Right cardiac atrium (tissue), 5 donors: ENCODE measurements around the gene ZNF506. TPM values are rescaled to one million over a fixed set of nuclear protein-coding genes. Genes with fewer than 3 reads are reported as not detected.
"Not testable (repeated sequence)": the region's sequence is repeated elsewhere in the genome, so short reads cannot be mapped to it uniquely, and the experiment has no call there.

Experiments
- ATAC-seq, 2 donors: fragments of 200-7000 bp; cut with Tn5 transposase; one replicate each; pipeline versions ENCODE4 v1.8.0 to v1.9.1; 2020; ENCODE audit warnings: moderate library complexity in 2 of 2, mild to moderate bottlenecking in 1 of 2
- DNase-seq, 3 donors: peaks; one replicate each; pipeline ENCODE4 v3.0.0-alpha.2; 2020
- H3K27ac ChIP-seq: one replicate; pipeline ENCODE4 v1.5.1; 2013; ENCODE audit warnings: mild to moderate bottlenecking, low read length, control low read depth, moderate library complexity
- H3K27me3 ChIP-seq: one replicate; pipeline ENCODE4 v1.6.1; 2013; ENCODE audit not compliant: control insufficient read depth, insufficient read depth
- H3K4me1 ChIP-seq: one replicate; pipeline ENCODE4 v1.6.1; 2013; ENCODE audit warnings: low read length; ENCODE audit not compliant: control insufficient read depth, insufficient read depth
- H3K4me3 ChIP-seq: one replicate; pipeline ENCODE4 v1.5.1; 2013; ENCODE audit warnings: low read length, control low read depth
- H3K9me3 ChIP-seq: one replicate; pipeline ENCODE4 v1.6.1; 2013; ENCODE audit warnings: low read length; ENCODE audit not compliant: control insufficient read depth
- WGBS: extraction: QIAGEN DNeasy Blood & Tissue Kit; methylation state at CpG from one replicate; pipeline ENCODE4 v1.1.7; 2013; 5-methylcytosine and 5-hydroxymethylcytosine counted together
- intact Hi-C, 4 donors: fragments of 100-400 bp; cut with DNase I; formaldehyde crosslinking; loops; one replicate each; pipeline versions ENCODE4 v1.11.0 to v1.14.0; 2022 to 2023
- long read RNA-seq, 4 donors: library from polyadenylated mRNA; unstranded; transcript quantifications; one replicate each; pipeline ENCODE4 v2.0.0, GENCODE V29; 2020 to 2021
- polyA plus RNA-seq: library from polyadenylated mRNA; stranded (reverse); fragments of 200-250 nt; gene quantifications from one replicate; pipeline ENCODE4 v1.2.3, GENCODE V29; 2013
- total RNA-seq, 4 donors: library from RNA; stranded (reverse); fragmentation: NEBNext Ultra II Directional; extraction: Animal tissue kit (Norgen Biotek cat#: 25700); gene quantifications; one replicate each; pipeline ENCODE4 v1.2.1, GENCODE V29; 2021
- donor health status: healthy with polysubstance abuse.
- donor health status: DM: no; HTN: yes; CAD: no.
- donor health status: DM: no; HTN: no; CAD: no.
- donor health status: DM: no; HTN: yes; CAD: no; lungs with severe emphysema.
- donor health status: DM: yes; HTN: yes; CAD: no.

ZNF506 gene
- 10 to 100 TPM; 13.6 to 17.4 (median 15.1) TPM for total RNA-seq
- 6.6 TPM for polyA plus RNA-seq
- long read RNA-seq, donor 1, full-length matches to known transcripts: 7 of 11 reads
- long read RNA-seq, donor 1, partial matches to known transcripts: 0 of 11 reads
- long read RNA-seq, donor 1, other reads (novel, unspliced or antisense): 4 of 11 reads
- long read RNA-seq, donor 2, full-length matches to known transcripts: 3 of 5 reads
- long read RNA-seq, donor 2, partial matches to known transcripts: 0 of 5 reads
- long read RNA-seq, donor 2, other reads (novel, unspliced or antisense): 2 of 5 reads
- long read RNA-seq, donor 3, full-length matches to known transcripts: 20 of 22 reads
- long read RNA-seq, donor 3, partial matches to known transcripts: 0 of 22 reads
- long read RNA-seq, donor 3, other reads (novel, unspliced or antisense): 2 of 22 reads
- long read RNA-seq, donor 4, partial matches to known transcripts: 2 of 7 reads
- long read RNA-seq, donor 4, other reads (novel, unspliced or antisense): 3 of 7 reads

DNA sequence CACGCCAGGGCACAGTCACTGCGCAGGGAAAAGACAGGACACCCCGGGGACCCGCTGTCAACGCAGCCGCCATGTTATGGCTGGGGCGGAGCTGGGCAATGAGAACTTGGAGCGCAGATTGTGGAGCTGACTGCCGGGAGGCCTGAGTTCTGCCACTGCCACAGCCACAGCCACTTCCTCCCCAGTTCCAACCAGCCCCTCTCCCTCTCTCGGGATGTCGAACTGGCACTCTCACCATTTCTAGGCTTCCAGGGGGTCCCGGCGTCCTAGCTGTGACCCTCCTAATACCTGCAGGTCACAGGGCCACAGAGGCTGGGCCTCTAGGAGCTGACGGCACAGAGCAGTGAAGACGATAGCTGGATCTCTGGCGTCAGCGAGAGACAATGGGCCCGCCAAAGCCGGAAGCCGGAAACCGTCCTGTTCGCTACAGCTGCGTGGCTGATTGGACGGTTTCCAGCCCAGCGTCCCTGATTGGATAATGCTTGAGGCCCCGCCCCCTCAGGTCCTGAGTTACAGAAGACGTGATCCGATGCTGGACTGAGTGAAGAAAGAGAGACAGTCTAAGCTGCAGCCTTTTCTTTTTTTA is at the start of gene ZNF506:
ZNF506 (minus strand) TSS at position 385 of the 586 bp plus-strand sequence; CDS start at position 238, 147 bp downstream.
- H3K4me3 ChIP-seq: peak within 1 kb of the TSS; percentile 71
- H3K27me3 ChIP-seq: no peaks in the 10 kb centered on the region
- DNase-seq (peak; percentile 99 to 100 (median 100)), ATAC-seq (peak; percentile 98)
- no peaks in the 10 kb centered on the region for H3K4me1 ChIP-seq
- under 1% methylated on average over 28 of the region's 28 CpGs for WGBS
- intact Hi-C loops: no loop called here
- H3K9me3 ChIP-seq: no peaks in the 10 kb centered on the region
- peak within 1 kb of the TSS; percentile 97 for H3K27ac ChIP-seq

DNA sequence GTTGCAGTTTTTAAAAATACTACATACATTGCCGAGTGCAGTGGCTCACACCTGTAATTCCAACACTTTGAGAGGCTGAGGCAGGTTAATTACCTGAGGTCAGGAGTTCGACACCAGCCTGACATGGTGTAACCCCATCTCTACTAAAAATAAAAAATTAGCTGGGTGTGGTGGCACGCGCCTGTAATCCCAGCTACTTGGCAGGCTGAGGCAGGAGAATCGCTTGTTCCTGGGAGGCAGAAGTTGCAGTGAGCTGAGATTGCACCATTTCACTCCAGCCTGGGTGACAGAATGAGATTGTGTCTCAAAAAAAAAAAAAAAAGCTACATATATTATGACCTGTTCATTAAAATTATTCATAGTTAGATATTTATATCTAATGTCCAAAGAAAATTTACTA is 48.5 kb upstream of the ZNF506 start:
- intact Hi-C loops: not testable (repeated sequence)

DNA sequence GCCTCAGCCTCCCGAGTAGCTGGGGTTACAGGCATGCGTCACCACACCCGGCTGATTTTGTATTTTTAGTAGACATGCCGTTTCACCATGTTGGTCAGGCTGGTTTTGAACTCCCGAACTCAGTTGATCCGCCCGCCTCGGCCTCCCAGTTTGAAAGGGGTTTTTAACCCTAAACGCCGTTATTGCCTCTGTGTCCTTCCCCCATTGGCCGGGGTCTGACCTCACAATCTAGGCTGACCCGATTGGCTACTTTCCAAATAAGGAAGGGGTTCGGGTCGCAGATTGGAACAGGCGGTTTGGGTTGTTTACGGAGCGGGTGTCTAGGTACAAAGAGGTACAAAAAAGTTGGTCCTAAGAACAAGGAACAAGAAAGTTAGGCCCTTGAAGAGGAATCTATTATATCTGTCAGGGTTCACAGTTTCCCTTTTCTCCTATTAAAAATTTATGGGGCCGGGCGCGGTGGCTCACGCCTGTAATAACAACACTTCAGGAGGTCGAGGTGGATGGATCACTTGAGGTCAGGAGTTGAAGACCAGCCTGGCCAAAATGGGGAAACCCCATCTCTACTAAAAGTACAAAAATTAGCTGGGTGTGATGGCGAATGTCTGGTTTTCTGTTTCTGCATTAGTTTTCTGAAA is 45.2 kb upstream of the ZNF506 start:
- DNase-seq (peak in 1 of 3 donors; percentile 42), ATAC-seq (no peak)
- Histone ChIP-seq H3K4me1 (peaks cover 2% of the 10 kb centered on the region), H3K4me3 (peak overlapping the region; percentile 72), H3K27me3 (no peaks in the 10 kb centered on the region), H3K27ac (peak overlapping the region; percentile 100), H3K9me3 (no peaks in the 10 kb centered on the region)
- intact Hi-C loops: no loop called here
- 2% methylated on average over 23 of the region's 23 CpGs for WGBS

More for the DNA sequence above, 48.5 kb upstream of the ZNF506 start:
- H3K9me3 ChIP-seq, H3K4me1 ChIP-seq, H3K27me3 ChIP-seq, ATAC-seq, DNase-seq, H3K4me3 ChIP-seq, H3K27ac ChIP-seq: not testable (repeated sequence)
- 87% methylated on average over 5 of the region's 5 CpGs for WGBS

DNA sequence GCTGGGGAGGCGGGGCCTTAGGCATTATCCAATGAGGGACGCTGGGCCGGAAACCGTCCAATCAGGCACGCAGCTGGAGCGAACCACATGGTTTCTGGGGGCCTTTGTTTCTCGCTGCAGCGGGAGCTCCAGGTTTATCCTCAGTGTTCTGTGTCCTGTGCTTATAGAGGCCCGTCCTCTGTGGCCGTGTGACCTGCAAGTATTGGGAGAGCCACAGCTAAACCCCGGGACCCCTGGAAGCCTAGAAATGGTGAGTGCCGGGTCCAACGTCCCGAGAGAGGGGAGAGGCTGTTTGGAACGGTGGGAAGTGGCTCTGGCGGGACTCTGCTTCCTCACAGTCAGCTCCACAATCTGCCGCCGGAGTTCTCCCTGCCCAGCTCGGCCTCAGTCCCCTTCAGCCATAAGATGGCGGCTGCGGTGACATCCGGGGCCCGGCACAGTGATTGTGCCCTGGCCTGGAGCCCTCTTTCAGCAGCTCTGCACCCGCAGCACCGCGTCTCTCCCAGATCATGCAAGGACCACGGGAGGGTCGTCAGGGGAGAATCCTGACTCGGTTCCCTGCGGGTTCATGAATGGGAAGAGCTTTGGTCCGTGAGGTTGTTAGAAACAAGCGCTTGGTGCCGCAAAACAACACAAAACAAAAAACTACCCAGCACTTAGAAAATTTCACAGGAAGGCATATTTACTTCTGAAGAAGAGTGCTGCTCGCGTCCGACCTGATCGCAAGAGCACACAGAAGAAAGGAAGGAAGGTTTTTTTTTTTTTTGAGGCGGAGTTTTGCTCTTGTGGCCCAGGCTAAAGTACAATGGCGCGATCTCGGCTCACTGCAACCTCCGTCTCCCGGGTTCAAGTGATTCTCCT is 44.4 kb upstream of the ZNF506 start, which contains the start of gene ZNF253:
ZNF253 (plus strand) TSS at position 133 of the 861 bp plus-strand sequence; CDS start at position 248, 115 bp downstream.
- WGBS: under 1% methylated on average over 43 of the region's 43 CpGs
- peak within 1 kb of the TSS; percentile 72 for H3K4me3 ChIP-seq
- no peaks in the 10 kb centered on the region for H3K4me1 ChIP-seq
- no peaks in the 10 kb centered on the region for H3K9me3 ChIP-seq
- intact Hi-C loops: no loop called here
- DNase-seq (peak; percentile 98 to 99 (median 98)), ATAC-seq (peak; percentile 99)
- peak within 1 kb of the TSS; percentile 100 for H3K27ac ChIP-seq
- H3K27me3 ChIP-seq: no peaks in the 10 kb centered on the region

DNA sequence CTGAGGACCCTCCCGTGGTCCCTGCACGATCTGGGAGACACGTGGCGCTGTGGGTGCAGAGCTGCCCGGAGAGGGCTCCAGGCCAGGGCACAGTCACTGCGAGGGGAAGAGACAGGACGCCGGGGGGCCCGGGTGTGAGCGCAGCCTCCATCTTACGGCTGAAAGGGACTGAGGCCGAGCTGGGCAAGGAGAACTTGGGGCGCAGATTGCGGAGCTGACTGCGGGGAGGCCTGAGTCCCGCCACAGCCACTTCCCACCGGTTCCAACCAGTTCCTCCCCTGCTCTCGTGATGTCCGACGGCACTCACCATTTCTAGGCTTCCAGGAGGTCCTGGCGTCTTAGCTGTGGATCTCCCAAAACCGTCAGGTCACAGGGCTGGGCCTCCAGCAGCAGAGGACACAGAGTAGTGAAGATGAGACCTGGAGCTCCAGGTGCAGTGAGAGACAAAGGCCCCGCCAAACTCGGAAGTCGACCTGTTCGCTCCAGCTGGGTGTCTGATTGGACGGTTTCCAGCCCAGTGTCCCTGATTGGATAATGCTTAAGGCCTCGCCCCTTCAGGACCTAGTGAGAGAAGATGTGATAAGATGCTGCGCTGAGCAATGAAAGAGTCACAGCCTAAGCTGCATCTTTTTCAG is 39.3 kb upstream of the ZNF506 start:
- Histone ChIP-seq H3K27me3 (no peaks in the 10 kb centered on the region), H3K9me3 (no peaks in the 10 kb centered on the region), H3K4me3 (no peak overlapping the region), H3K4me1 (no peaks in the 10 kb centered on the region), H3K27ac (no peak overlapping the region)
- 12% methylated on average over 29 of the region's 29 CpGs for WGBS
- DNase-seq: peak in 1 of 3 donors; percentile 56
- intact Hi-C loops: no loop called here
- ATAC-seq: peak in 1 of 2 donors; percentile 37

DNA sequence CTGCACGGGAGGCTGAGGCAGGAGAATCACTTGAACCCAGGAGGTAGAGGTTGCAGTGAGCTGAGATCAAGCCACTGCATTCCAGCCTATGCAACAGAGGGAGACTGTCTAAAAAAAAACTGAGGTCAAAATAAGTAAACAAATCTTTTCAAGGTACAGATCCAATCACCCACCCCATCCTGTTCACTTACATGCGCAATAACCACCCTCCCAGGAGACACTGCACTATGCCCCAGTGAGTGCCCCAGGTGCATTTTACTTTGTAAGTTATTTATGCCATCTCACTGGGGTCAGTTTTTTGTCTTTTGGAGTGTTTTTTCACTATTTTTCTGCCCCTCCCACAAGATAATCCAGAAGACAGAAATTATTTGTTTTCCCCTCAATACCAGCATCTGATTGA is 37.2 kb upstream of the ZNF506 start:
- WGBS: 90% methylated on average over 2 of the region's 2 CpGs
- DNase-seq (no peak), ATAC-seq (no peak)
- Histone ChIP-seq H3K4me1 (no peaks in the 10 kb centered on the region), H3K9me3 (no peaks in the 10 kb centered on the region), H3K4me3 (no peak overlapping the region), H3K27ac (no peak overlapping the region), H3K27me3 (no peaks in the 10 kb centered on the region)
- intact Hi-C loops: no loop called here

DNA sequence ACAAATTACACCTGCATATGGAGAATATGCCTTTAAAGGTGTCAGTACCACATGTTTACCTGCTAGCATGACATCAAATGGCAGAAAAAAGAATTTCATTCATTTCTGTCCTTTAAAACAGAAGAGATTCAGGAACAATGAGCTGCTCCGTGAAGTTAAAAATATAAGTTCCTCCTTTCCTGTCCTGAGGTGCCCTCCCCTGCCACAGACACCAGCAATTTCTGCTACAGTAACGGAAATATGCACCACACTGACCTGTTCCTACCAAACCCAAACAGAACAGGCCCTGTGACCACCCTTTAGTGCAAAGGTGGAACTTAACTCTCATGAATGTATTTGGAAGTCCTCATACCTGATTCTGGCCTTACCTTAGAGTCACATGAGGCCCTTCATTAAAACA is 30.2 kb upstream of the ZNF506 start:
- WGBS: 74% methylated on average over 2 of the region's 2 CpGs
- H3K4me1 ChIP-seq, H3K27ac ChIP-seq, H3K27me3 ChIP-seq, ATAC-seq, intact Hi-C loops, DNase-seq, H3K9me3 ChIP-seq, H3K4me3 ChIP-seq: not testable (repeated sequence)

DNA sequence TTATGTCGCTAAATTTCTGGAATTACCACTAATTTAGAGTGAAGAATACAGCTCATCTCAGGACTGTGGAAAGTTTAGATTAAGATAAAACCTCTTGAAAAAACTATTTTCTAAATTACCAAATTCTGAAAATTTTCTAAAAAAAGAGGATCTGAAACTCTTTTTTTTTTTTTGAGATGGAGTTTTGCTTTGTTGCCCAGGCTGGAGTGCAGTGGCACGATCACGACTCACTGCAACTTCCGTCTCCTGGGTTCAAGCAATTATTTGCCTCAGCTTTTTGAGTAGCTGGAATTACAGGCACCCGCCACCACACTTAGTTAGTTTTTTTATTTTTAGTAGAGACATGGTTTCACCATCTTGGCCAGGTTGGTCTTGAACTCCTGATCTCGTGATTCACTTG is 27.5 kb upstream of the ZNF506 start:
- ATAC-seq (no peak), DNase-seq (no peak)
- 94% methylated on average over 6 of the region's 6 CpGs for WGBS
- Histone ChIP-seq H3K4me3 (no peak overlapping the region), H3K27me3 (no peaks in the 10 kb centered on the region), H3K27ac (no peak overlapping the region), H3K4me1 (no peaks in the 10 kb centered on the region), H3K9me3 (no peaks in the 10 kb centered on the region)
- intact Hi-C loops: no loop called here

DNA sequence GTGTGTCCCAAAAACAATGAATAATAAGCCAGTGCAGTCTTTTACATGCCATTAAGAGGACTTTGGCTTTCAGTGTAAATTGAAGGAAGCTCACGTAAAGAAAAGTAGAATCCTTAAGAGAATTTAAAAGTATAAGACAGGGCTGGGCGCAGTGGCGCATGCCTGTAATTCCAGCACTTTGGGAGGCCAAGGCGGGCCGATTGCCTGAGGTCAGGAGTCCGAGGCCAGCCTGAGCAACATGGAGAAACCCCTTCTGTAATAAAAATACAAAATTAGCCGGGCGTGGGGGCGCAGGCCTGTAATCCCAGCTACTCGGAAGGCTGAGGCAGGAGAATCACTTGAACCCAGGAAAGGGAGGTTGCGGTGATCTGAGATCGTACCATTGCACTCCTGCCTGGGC is 26.2 kb upstream of the ZNF506 start:
- H3K4me1 ChIP-seq: no peaks in the 10 kb centered on the region
- ATAC-seq: no peak
- 95% methylated on average over 12 of the region's 12 CpGs for WGBS

DNA sequence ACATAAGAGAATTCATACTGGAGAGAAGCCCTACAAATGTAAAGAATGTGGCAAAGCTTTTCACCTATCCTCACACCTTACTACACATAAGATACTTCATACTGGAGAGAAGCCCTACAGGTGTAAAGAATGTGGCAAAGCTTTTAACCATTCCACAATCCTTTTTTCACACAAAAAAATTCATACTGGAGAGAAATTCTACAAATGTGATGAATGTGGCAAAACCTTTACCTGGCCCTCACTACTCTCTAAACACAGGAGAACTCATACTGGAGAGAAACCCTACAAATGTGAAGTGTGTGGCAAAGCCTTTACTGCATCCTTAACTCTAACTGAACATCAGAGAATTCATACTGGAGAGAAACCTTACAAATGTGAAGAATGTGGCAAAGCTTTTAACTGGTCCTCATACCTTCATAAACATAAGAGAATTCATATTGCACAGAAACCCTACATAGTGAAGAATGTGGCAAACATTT is 14.0 kb upstream of the ZNF506 start:
- Histone ChIP-seq H3K27ac (no peak overlapping the region), H3K4me1 (no peaks in the 10 kb centered on the region), H3K27me3 (no peaks in the 10 kb centered on the region), H3K4me3 (no peak overlapping the region), H3K9me3 (peaks cover 2% of the 10 kb centered on the region)
- intact Hi-C loops: no loop called here
- no peak for ATAC-seq
- no peak for DNase-seq

More for the DNA sequence above, 26.2 kb upstream of the ZNF506 start:
- H3K4me3 ChIP-seq: no peak overlapping the region
- no peaks in the 10 kb centered on the region for H3K27me3 ChIP-seq
- no peak for DNase-seq
- no peak overlapping the region for H3K27ac ChIP-seq
- H3K9me3 ChIP-seq: no peaks in the 10 kb centered on the region
- intact Hi-C loops: no loop called here
